IMR-90 (cell line): ENCODE data around the gene NACC2. TPM values are rescaled to one million over a fixed set of nuclear protein-coding genes. Genes with fewer than 3 reads are reported as not detected.
A peak's percentile ranks its signal among the peaks of the same experiment; 100 is the strongest.

ENCODE experiments used
- ATAC-seq: fragments of 200-7000 bp; cut with Tn5 transposase; 2 replicates; pipeline ENCODE4 v1.9.1; 2020; ENCODE audit warnings: low read depth, mild to moderate bottlenecking, moderate library complexity
- BruUV-seq: library from RNA; stranded (reverse); fragments of 400-500 nt; replicated peaks from 2 replicates; lab custom pipeline; 2021; lab: Mats Ljungman, UMichigan
- CTCF ChIA-PET: fragments of 300-600 bp; formaldehyde crosslinking; extraction: SDS; loops from one replicate; lab custom pipeline; 2021; ENCODE audit warnings: antibody characterized with exemption; lab: Yijun Ruan, JAX
- POLR2A ChIA-PET: fragments of 300-600 bp; sonication (Branson Sonifier 250); formaldehyde crosslinking; loops from one replicate; lab custom pipeline; 2022; ENCODE audit warnings: antibody characterized with exemption; ENCODE audit not compliant: unreplicated experiment; lab: Charles Lee
- DNase-seq: peaks from one replicate; pipeline ENCODE4 v3.0.0; 2013
- H2AFZ ChIP-seq: replicated peaks from 2 replicates; pipeline ENCODE3; 2013; ENCODE audit warnings: low read length, mild to moderate bottlenecking; ENCODE audit not compliant: poor library complexity
- H2AK5ac ChIP-seq: 2 replicates; pipeline ENCODE4 v1.6.1; 2013; ENCODE audit warnings: low read depth, low read length, inconsistent platforms
- H2AK9ac ChIP-seq: replicated peaks from 2 replicates; pipeline ENCODE3; 2013; ENCODE audit warnings: mild to moderate bottlenecking, low read depth, low read length, moderate library complexity; ENCODE audit not compliant: poor library complexity
- H2BK120ac ChIP-seq: 2 replicates; pipeline ENCODE4 v1.6.1; 2013; ENCODE audit warnings: low read depth, low read length, inconsistent platforms
- H2BK15ac ChIP-seq: 3 replicates; pipeline ENCODE4 v1.6.1; 2013; ENCODE audit warnings: low read depth, low read length, inconsistent platforms
- H2BK20ac ChIP-seq: 2 replicates; pipeline ENCODE4 v1.6.1; 2013; ENCODE audit warnings: low read depth, mild to moderate bottlenecking, inconsistent platforms, low read length, moderate library complexity
- H2BK5ac ChIP-seq: 2 replicates; pipeline ENCODE4 v1.6.1; 2013; ENCODE audit warnings: mild to moderate bottlenecking, low read depth, low read length, inconsistent platforms; ENCODE audit not compliant: poor library complexity, severe bottlenecking
- H3K14ac ChIP-seq: replicated peaks from 2 replicates; pipeline ENCODE4 v1.6.1; 2013; ENCODE audit warnings: low read depth, low read length, inconsistent platforms
- H3K18ac ChIP-seq: 2 replicates; pipeline ENCODE4 v1.6.1; 2013; ENCODE audit warnings: low read depth, low read length, control low read depth
- H3K23ac ChIP-seq: 2 replicates; pipeline ENCODE4 v1.6.1; 2013; ENCODE audit warnings: low read depth, low read length, inconsistent platforms
- H3K27ac ChIP-seq: 2 replicates; pipeline ENCODE4 v1.5.1; 2013; ENCODE audit warnings: mild to moderate bottlenecking, control low read depth, low read length; ENCODE audit not compliant: insufficient read depth
- H3K27me3 ChIP-seq: 2 replicates; pipeline ENCODE4 v1.6.1; 2013; ENCODE audit warnings: low read length; ENCODE audit not compliant: control insufficient read depth, insufficient read depth
- H3K36me3 ChIP-seq: 2 replicates; pipeline ENCODE4 v1.6.1; 2013; ENCODE audit warnings: low read length, mixed read lengths; ENCODE audit not compliant: control insufficient read depth, insufficient read depth
- H3K4ac ChIP-seq: 2 replicates; pipeline ENCODE4 v1.6.1; 2013; ENCODE audit warnings: low read depth, low read length, inconsistent platforms
- H3K4me1 ChIP-seq: 2 replicates; pipeline ENCODE4 v1.6.1; 2013; ENCODE audit warnings: low read length, mixed read lengths; ENCODE audit not compliant: control insufficient read depth, insufficient read depth
- H3K4me2 ChIP-seq: 2 replicates; pipeline ENCODE4 v1.6.1; 2013; ENCODE audit warnings: low read depth, mild to moderate bottlenecking, control low read depth, low read length, moderate library complexity
- H3K4me3 ChIP-seq: 2 replicates; pipeline ENCODE4 v1.5.1; 2013; ENCODE audit warnings: low read depth, mild to moderate bottlenecking, control low read depth, low read length, moderate library complexity; ENCODE audit not compliant: insufficient read depth
- H3K56ac ChIP-seq: 2 replicates; pipeline ENCODE4 v1.6.1; 2013; ENCODE audit warnings: low read length, inconsistent platforms; ENCODE audit not compliant: insufficient read depth; ENCODE audit errors: extremely low read depth
- H3K79me1 ChIP-seq, 2 experiments: 2 replicates each; pipeline ENCODE4 v1.6.1; 2013; ENCODE audit warnings: low read length in 2 of 2, inconsistent platforms in 1 of 2, low read depth in 1 of 2
- H3K9ac ChIP-seq: 2 replicates; pipeline ENCODE4 v1.6.1; 2013; ENCODE audit warnings: low read depth, low read length, control low read depth
- H3K9me1 ChIP-seq: 2 replicates; pipeline ENCODE4 v1.6.1; 2013; ENCODE audit warnings: low read length, inconsistent platforms; ENCODE audit not compliant: insufficient read depth
- H3K9me3 ChIP-seq: 2 replicates; pipeline ENCODE4 v1.6.1; 2013; ENCODE audit warnings: low read length; ENCODE audit not compliant: control insufficient read depth, insufficient read depth
- H4K20me1 ChIP-seq: 2 replicates; pipeline ENCODE4 v1.6.1; 2013; ENCODE audit warnings: low read length, inconsistent platforms; ENCODE audit not compliant: insufficient read depth
- H4K5ac ChIP-seq: 2 replicates; pipeline ENCODE4 v1.6.1; 2013; ENCODE audit warnings: mild to moderate bottlenecking, low read depth, low read length, control low read depth
- H4K8ac ChIP-seq, 2 experiments: 2 replicates each; pipeline ENCODE4 v1.6.1; 2013; ENCODE audit warnings: low read depth in 2 of 2, low read length in 2 of 2, control low read depth in 1 of 2, inconsistent platforms in 1 of 2
- H4K91ac ChIP-seq: 2 replicates; pipeline ENCODE4 v1.6.1; 2013; ENCODE audit warnings: low read depth, low read length, inconsistent platforms; ENCODE audit not compliant: insufficient read depth
- BHLHE40 ChIP-seq: fragments of 150-350 bp; IDR thresholded peaks from 2 replicates; pipeline ENCODE4 v1.6.1; 2016; ENCODE audit warnings: mild to moderate bottlenecking, low read depth, low read length
- CHD1 ChIP-seq: IDR thresholded peaks from 2 replicates; pipeline ENCODE4 v1.6.1; 2012; ENCODE audit warnings: low read depth, low read length, improper control_type of control experiment
- FOS ChIP-seq: fragments of 150-350 bp; IDR thresholded peaks from 2 replicates; pipeline ENCODE4 v1.6.1; 2016; ENCODE audit warnings: low read depth, low read length
- MAFK ChIP-seq: IDR thresholded peaks from 2 replicates; pipeline ENCODE4 v1.6.1; 2012; ENCODE audit warnings: low read depth, low read length, improper control_type of control experiment
- MXI1 ChIP-seq: IDR thresholded peaks from 2 replicates; pipeline ENCODE4 v1.6.1; 2012; ENCODE audit warnings: low read depth, mild to moderate bottlenecking, low read length, moderate library complexity, borderline replicate concordance
- RAD21 ChIP-seq: IDR thresholded peaks from 2 replicates; pipeline ENCODE4 v1.6.1; 2012; ENCODE audit warnings: low read length, improper control_type of control experiment
- RCOR1 ChIP-seq: IDR thresholded peaks from 2 replicates; pipeline ENCODE4 v1.6.1; 2012; ENCODE audit warnings: mild to moderate bottlenecking, low read length, improper control_type of control experiment; ENCODE audit not compliant: insufficient replicate concordance
- RFX5 ChIP-seq: IDR thresholded peaks from 2 replicates; pipeline ENCODE4 v1.8.0; 2012; ENCODE audit warnings: low read depth, mild to moderate bottlenecking, low read length, moderate library complexity
- SMC3 ChIP-seq: fragments of 150-350 bp; IDR thresholded peaks from 2 replicates; pipeline ENCODE4 v1.6.1; 2016; ENCODE audit warnings: low read depth, mild to moderate bottlenecking, antibody characterized with exemption, low read length, moderate library complexity
- WGBS, 2 experiments: methylation state at CpG; one replicate each; pipeline versions ENCODE4 v1.1.5 to v1.1.7; 2013; ENCODE audit warnings: missing lambda C conversion rate in 2 of 2; ENCODE audit not compliant: insufficient read length in 1 of 2; ENCODE audit errors: extremely low coverage in 2 of 2; 5-methylcytosine and 5-hydroxymethylcytosine counted together
- dilution Hi-C: fragments of 300-500 bp; cut with HindIII; formaldehyde crosslinking; loops from one replicate; pipeline ENCODE4 v1.14.3; 2018; ENCODE audit warnings: low sequenced_read_pairs; ENCODE audit not compliant: unreplicated experiment
- in situ Hi-C: fragments of 300-500 bp; cut with MboI; formaldehyde crosslinking; loops from 3 replicates; pipeline ENCODE4 v1.14.3; 2019; ENCODE audit warnings: low sequenced_read_pairs, inconsistent platforms, mixed read lengths
- intact Hi-C: fragments of 100-400 bp; cut with micrococcal nuclease; formaldehyde crosslinking; loops from 2 replicates; pipeline ENCODE4 v1.10.0; 2022
- polyA plus RNA-seq, 3 experiments: library from polyadenylated mRNA; depleted of rRNA; stranded (reverse); fragments of >200 nt; gene quantifications; 2 replicates each; pipeline ENCODE4 v1.2.3, GENCODE V29; 2012; ENCODE audit warnings: low replicate concordance in 1 of 3
- total RNA-seq: library from RNA; depleted of rRNA; stranded (reverse); fragments of >200 nt; gene quantifications from 2 replicates; pipeline ENCODE4 v1.2.3, GENCODE V29; 2012
- TF ChIP-seq, protein P1 (sequence below): conservative IDR thresholded peaks from 2 replicates; pipeline ENCODE4 v1.5.1; 2012; ENCODE audit warnings: mild to moderate bottlenecking, low read depth, low read length, improper control_type of control experiment
- TF ChIP-seq, protein P2 (sequence below): fragments of 150-350 bp; IDR thresholded peaks from 2 replicates; pipeline ENCODE4 v1.6.1; 2016; ENCODE audit warnings: low read depth, mild to moderate bottlenecking, low read length, moderate library complexity, borderline replicate concordance

NACC2 gene
- total and polyA plus RNA-seq, 2 of the 4 experiments (the other 2 are of a cell fraction) = 7.9 to 19.0 TPM

DNA sequence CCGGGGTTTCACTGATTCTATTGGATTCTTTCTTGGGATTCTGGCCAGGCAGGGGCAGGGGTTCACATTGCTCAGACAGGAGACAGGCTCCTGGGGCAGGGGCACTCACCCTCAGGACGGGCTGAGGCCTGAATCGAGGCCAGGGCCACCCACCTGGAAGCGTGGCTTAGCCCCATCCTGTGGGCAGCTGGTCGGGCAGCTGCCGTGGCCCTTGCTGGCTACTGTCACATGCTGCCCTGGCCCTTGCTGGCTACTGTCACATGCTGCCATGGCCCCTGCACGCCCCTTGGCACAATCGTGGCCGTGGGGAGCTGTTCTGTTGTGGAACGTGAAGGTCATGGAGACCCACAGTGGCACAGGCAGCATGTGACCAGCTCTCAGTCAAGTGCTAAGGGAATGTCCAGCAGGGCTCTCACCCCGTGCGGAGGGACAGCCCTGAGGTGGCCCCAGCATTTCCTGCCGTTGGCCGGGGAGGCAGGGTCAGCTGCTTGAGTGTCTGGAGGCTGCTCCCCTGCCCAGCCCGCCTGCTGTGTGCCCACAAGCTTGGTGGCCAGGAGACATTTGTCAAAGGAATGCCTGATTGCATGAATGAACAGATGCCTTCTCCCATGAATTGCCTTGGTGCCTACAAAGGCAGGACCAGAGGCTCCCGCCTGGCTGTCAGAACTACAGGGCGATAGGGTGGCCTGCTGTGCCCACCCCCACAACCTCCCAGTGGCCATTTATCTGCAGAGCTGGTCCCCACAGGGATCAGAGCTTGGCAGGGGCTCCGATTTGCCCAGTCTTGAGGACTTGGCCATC, 40.4 kb upstream of the NACC2 start (continued):
- TF ChIP-seq, protein P1, sequence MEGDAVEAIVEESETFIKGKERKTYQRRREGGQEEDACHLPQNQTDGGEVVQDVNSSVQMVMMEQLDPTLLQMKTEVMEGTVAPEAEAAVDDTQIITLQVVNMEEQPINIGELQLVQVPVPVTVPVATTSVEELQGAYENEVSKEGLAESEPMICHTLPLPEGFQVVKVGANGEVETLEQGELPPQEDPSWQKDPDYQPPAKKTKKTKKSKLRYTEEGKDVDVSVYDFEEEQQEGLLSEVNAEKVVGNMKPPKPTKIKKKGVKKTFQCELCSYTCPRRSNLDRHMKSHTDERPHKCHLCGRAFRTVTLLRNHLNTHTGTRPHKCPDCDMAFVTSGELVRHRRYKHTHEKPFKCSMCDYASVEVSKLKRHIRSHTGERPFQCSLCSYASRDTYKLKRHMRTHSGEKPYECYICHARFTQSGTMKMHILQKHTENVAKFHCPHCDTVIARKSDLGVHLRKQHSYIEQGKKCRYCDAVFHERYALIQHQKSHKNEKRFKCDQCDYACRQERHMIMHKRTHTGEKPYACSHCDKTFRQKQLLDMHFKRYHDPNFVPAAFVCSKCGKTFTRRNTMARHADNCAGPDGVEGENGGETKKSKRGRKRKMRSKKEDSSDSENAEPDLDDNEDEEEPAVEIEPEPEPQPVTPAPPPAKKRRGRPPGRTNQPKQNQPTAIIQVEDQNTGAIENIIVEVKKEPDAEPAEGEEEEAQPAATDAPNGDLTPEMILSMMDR = no peak

DNA sequence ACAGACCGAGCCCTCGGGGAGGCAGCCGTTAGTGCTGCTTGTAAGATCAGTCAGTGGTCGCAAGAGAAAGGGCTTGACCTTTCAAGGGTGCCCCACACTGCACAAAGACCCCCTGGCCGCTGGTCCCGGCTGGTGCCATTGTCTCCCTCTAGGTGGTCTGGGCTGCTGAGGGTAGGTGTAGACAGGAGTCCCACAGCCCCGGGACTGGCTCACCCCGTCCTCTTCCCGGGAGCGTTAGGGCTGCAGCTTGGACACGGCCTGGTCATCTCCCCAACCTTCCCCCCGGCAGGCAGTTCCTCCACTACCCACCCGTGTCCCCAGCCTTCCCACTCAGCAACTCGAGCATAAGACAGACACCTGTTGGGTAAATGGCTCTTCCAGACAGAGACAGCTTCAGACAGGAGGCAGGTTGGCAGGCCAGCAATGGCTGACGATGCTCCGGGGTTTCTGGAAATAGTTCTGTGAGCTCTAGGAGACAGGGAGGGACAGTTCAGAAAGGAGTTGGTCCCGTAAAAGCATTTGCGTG, 38.9 kb upstream of the NACC2 start:
- H4K5ac ChIP-seq = no peak overlapping the region
- H3K14ac ChIP-seq = no peak overlapping the region
- no peaks in the 10 kb centered on the region for H3K9me1 ChIP-seq
- no peak overlapping the region for H2AK9ac ChIP-seq
- no TSS peak for BruUV-seq
- H3K23ac ChIP-seq = no peak overlapping the region
- no peak overlapping the region for H3K56ac ChIP-seq
- H3K4me3 ChIP-seq = no peak overlapping the region
- H4K8ac ChIP-seq = no peak overlapping the region
- H2AK5ac ChIP-seq = no peak overlapping the region
- 40% methylated on average over 5 of the region's 18 CpGs; no CpG with 5 or more reads in 1 of the 2 experiments for WGBS, 2 experiments
- H3K27me3 ChIP-seq = peaks cover 83% of the 10 kb centered on the region
- H3K18ac ChIP-seq = no peak overlapping the region
- no peak overlapping the region for H2BK5ac ChIP-seq
- no peak for DNase-seq
- H3K27ac ChIP-seq = no peak overlapping the region
- ChIA-PET CTCF (no interaction called here), POLR2A (no interaction called here)
- dilution Hi-C loops (no loop called here), in situ Hi-C loops (no loop called here), intact Hi-C loops (loop anchor here (1.0 kb wide), 1 partner anchor 149 kb away; no protein-coding TSS in a partner anchor)
- no peak overlapping the region for H4K91ac ChIP-seq
- H2AFZ ChIP-seq = peak overlapping the region; percentile 71
- no peak overlapping the region for H3K9ac ChIP-seq
- H3K4ac ChIP-seq = no peak overlapping the region
- H2BK15ac ChIP-seq = no peak overlapping the region
- H3K36me3 ChIP-seq = no peaks in the 10 kb centered on the region
- no peak overlapping the region for H2BK120ac ChIP-seq
- H3K4me2 ChIP-seq = peak overlapping the region; percentile 61; the same call in 1 of the 2 replicates
- H2BK20ac ChIP-seq = no peak overlapping the region
- H4K20me1 ChIP-seq = no peaks in the 10 kb centered on the region; the same call in 1 of the 2 replicates
- H3K9me3 ChIP-seq = no peaks in the 10 kb centered on the region
- ATAC-seq = no peak
- no peaks in the 10 kb centered on the region for H3K4me1 ChIP-seq
- no peaks in the 10 kb centered on the region for H3K79me1 ChIP-seq
- TF ChIP-seq BHLHE40 (no peak), MXI1 (no peak), SMC3 (no peak), RFX5 (no peak), CHD1 (no peak), MAFK (no peak), RCOR1 (no peak), RAD21 (no peak), FOS (no peak)
- TF ChIP-seq, protein P2, sequence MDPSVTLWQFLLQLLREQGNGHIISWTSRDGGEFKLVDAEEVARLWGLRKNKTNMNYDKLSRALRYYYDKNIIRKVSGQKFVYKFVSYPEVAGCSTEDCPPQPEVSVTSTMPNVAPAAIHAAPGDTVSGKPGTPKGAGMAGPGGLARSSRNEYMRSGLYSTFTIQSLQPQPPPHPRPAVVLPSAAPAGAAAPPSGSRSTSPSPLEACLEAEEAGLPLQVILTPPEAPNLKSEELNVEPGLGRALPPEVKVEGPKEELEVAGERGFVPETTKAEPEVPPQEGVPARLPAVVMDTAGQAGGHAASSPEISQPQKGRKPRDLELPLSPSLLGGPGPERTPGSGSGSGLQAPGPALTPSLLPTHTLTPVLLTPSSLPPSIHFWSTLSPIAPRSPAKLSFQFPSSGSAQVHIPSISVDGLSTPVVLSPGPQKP = no peak
